HG03565 (cell line): ENCODE data around the gene LYPD6B.
"Not testable (repeated sequence)": the region's sequence is repeated elsewhere in the genome, so short reads cannot be mapped to it uniquely, and the experiment has no call there.

ENCODE experiments used
- ATAC-seq: cut with Tn5 transposase; IDR thresholded peaks from one replicate; pipeline ENCODE4 v1.9.1; 2021; ENCODE audit warnings: mild to moderate bottlenecking, moderate library complexity; ENCODE audit not compliant: unreplicated experiment

The LYPD6B gene

GRCh38 chr2:149256877-149257276 is 218.4 kb downstream of the LYPD6B start:
- not testable (repeated sequence) for ATAC-seq

GRCh38 chr2:149258531-149258930 is 220.0 kb downstream of the LYPD6B start:
- no peak for ATAC-seq

GRCh38 chr2:149259136-149259535 is 220.6 kb downstream of the LYPD6B start:
- no peak for ATAC-seq

- ATAC-seq = no peak
Observed at GRCh38 chr2:149261692-149262091, 223.2 kb downstream of the LYPD6B start.
